Left kidney (tissue), 2 donors: ENCODE measurements around the gene GTSE1. TPM values are rescaled to one million over a fixed set of nuclear protein-coding genes. Genes with fewer than 3 reads are reported as not detected.

Source experiments
- DNase-seq: peaks from one replicate; pipeline ENCODE4 v3.0.0-alpha.2; 2013
- polyA plus RNA-seq: library from polyadenylated mRNA; unstranded; fragments of 120-200 nt; gene quantifications from one replicate; pipeline ENCODE4 v1.2.1, GENCODE V29; 2013; ENCODE audit not compliant: insufficient read length

Gene GTSE1
- polyA plus RNA-seq, 1 donor, result 25.2 TPM

DNA sequence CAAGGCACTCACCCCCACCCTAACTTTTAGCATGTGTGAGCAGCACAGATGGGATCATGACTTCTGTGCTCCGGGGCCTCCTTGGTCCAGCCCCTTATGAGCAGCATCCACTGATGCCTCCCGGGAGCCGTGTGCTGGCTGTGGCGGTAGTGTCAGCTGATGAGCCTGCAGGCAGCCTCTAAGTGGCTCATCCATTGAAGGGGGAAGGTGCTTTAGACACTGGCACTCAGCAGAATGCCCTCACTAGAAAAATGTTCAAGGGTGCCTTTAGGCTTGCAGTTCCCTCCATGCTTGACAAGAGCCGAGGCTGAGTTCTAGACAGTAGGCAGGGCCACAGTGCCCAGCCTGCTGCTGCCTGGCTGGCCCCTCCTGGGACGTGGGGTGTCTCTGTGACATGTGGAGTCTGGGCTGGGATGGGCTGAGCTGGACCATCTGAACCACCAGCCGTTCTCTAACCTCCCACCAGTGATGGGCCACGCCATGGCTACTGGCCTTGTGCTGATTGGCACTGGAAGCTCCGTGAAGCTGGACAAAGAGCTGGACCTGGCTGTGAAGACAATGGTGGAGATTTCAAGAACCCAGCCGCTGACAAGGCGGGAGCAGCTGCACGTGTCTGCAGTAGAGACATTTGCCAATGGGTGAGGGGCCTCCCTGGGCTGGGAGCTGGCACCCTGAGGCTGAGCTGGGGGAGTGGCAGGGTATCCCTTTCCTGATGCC is 23.1 kb upstream of the GTSE1 start:
- no peak for DNase-seq

DNA sequence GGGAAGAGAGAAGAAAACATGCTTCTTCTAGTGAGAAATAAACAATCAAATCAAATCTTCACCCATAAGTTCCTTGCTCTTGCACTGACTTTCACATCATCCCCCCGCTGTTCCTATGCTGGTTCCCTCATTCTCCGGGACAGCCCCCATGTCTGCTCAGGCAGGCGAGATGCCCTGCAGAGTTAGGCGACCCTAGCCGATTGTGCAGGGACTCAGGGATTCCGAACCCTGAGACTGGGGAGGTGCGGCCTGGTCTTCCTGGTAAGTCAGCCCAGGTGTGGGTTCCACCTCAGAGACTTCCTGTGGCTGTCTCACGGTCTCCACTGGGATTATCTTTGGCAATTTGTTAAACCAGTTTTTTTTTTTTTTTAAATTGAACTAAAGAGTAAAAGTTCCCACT is 22.3 kb upstream of the GTSE1 start:
- no peak for DNase-seq

DNA sequence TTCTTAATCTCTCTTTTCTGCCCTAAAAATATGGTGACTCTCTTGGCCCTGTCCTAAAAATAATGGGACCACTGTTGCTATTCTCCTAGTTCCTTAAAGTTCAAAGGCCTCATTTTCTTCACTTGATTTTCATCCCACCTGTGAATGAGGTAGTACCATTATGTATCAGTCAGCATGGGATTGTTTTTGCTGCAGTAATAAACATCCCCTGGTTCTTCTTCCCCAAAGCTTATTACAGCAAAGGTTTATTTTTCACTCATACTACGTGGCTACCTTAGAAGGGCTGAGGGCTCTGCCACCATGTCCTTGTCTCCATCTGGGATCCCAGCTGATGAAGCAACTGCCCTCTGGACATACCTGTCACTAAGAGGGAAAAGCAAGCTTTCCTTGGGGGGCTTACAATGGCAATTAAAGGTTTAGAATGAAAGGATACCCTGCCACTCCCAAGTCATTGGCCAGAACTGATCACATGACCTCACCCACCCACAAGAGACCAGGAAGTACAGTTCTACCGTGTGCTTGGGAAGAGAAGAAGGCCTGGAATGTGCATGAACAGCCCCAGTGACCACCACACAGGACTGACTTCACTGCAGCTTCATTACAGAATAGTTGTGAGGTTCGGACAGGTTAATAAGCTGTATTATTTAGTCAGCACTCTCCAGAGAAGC is 21.1 kb upstream of the GTSE1 start:
- no peak for DNase-seq

DNA sequence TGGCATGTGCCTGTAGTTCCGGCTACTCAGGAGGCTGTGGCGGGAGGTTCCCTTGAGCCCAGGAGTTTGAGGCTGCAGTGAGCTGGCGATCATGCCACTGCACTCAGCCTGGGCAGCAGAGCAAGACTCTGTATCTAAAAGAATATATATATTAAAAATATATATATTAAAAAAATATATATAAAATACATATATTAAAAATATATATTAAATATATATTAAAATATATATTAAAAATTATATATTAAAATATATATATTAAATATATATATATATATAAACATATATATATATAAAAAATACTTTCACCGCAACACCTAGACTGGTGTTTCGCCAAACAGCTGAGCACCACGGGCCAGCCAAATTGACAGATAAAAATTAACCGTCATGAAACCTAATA is 20.1 kb upstream of the GTSE1 start:
- no peak for DNase-seq

DNA sequence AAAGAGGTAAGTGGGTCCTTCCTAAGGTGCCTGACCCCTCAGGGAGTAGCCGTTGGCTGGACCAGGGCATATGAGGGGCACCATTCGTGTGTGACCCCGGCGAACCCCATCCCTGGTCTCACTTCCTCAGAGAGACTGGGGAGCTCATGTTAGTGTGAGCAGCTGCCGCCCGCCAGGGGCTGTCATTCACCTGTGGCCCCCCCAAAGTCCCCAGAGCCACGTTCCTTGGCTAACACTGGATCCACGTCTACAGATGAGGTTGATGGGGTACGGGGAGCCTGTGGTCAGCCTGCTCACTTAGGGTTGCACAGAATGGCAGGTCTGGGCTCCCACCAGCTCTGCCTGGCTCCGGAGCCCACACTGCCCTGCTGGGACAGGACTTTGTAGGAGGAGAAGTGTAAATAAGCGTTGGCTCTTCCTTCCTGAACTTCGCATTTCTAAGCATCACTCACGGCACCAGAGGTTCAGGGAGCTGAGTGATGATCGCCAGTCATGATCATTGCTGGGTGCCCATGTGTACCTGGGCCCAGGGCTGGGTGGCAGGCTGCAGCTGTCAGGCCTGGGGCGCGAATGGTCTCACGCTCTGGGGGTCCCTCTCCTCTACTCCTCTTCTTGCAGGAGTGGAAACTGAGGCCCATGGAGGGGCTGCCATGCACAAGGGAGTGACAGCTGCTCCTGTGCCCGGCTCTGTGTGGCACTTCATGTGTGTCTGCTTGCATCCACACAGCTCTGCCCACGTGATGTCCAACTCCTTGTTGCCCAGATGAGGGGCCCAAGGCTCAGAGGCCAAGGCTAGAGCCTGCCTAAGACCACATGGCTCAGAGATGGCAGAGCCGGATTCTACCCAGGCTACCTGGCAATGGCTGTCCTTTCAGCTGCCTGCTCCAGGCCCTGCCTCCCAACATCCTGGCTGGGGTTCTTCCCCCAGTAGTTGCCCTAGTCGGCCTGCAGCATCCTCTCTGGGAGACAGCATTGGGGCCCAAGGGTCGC is 17.7 kb upstream of the GTSE1 start:
- no peak for DNase-seq

DNA sequence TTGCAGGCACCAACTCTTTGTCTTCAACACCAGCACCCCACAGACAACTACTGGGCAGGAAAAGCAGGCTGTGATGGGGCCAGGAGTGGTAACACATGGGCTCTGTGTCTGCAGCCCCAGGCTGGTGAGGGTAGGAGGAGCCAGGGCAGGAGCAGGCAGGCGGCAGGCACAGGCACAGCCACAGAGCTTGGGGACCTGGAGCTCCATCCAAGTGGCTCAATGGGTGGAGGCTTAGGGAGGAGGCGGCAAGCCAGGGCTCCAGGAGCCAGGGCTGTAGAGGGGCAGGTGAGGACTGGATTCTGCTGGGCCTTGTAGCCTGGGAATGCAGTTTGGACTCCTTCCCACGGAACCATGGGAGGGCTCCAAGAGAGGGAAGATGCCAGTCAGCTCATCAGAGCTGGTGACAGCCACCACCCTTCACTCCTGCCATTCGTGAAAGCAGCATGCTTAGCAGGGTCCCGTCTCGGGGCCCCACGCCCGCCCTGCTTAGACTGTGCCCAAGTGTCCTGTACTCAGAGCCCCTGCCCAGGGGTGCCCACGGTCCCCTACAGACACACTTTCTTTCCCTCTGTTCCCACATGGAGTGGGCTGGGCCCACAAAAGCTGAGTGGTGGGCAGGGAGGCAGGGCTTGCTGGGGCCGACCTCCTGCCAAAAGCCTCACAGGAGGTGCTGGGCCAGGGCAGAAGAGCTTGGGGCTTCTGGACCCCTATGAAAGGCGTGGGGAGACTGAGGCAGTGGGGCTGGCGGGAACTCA is 16.4 kb upstream of the GTSE1 start:
- DNase-seq, result no peak

DNA sequence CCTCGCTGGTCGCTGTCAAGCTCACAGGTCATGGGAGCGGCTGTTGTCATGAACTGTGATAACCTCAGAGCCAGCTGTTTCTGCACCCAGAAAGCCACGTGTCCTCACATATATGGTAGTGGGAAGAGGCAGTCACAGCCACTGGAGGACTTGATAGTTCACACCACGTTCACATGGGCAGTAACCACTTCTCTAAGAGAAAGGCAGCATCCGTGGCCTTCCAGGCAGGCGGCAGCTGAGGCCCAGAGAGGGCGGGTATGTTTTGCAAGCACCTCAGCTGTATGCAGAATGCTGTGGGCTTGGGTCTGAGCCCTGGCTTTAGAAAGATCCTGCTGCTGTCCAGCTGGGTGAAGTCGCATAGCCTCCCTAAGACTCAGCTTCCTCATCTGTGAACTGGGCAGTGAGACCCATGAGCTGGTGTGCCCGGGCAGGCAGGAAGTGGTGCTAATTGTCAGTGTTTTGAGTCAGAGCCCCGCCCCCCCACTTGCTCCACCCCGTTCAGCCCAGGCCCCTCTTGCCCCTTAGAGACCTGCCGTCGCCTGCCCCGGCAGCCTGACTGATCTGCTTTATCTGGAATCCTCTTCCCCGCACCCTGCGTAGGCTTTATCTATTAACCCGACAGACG is 15.6 kb upstream of the GTSE1 start:
- DNase-seq, result no peak

DNA sequence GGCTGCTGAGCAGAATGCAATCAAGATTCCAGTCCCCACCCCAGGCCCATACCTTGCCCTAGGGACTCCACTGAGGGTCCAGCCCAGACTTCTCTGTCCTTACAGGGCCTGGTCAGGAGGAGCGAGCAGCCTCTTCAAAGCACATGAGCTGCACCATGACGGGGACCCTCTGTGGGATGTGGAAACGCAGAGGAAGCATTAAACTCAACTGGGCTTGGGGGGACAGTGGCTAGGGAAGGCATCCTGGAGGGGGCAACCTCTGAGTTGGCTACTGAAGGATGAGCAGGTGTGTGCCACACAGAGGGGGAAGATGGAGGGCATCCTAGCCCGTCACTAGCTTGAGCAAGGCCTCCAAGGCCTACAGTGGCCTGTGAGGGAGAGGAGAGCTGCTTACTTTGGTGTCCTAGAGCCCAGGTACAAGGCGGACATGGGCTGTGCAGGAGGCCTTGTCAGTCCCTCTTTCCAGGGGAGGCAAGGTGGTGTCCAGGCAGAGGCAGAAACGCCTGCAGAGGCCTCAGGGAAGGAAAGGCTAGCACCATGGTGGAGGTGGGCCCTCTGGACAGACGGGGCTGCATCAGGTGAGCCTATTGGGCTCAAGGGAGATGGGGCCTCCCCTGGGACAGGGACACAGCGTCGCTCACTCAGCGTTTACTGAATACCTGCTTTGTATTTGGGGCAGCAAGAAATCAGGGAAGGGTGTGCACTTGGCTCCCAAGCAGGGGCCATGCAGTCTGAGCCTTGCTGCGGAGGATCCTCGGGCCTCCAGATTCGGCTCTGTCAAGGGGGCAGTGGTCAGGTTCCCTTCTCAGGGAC is 14.6 kb upstream of the GTSE1 start:
- DNase-seq, result no peak

DNA sequence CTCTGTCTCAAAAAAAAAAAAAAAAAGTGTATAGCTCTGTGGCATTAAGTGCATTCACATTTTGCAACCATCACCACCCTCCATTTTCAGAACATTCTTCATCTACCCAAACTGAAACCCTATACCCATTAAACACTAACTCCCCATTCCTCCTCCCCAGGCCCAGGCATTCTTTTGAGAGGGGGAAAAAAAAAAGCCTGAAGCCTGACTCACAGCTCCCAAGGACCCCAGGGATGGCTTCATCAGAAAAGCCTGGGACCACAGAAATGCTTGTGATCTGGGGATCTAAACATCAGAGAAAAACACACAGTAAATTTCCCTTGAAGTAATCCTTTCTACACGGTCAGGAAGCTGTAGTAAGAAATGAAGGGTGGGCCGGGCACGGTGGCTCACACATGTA is 10.7 kb upstream of the GTSE1 start:
- no peak for DNase-seq

DNA sequence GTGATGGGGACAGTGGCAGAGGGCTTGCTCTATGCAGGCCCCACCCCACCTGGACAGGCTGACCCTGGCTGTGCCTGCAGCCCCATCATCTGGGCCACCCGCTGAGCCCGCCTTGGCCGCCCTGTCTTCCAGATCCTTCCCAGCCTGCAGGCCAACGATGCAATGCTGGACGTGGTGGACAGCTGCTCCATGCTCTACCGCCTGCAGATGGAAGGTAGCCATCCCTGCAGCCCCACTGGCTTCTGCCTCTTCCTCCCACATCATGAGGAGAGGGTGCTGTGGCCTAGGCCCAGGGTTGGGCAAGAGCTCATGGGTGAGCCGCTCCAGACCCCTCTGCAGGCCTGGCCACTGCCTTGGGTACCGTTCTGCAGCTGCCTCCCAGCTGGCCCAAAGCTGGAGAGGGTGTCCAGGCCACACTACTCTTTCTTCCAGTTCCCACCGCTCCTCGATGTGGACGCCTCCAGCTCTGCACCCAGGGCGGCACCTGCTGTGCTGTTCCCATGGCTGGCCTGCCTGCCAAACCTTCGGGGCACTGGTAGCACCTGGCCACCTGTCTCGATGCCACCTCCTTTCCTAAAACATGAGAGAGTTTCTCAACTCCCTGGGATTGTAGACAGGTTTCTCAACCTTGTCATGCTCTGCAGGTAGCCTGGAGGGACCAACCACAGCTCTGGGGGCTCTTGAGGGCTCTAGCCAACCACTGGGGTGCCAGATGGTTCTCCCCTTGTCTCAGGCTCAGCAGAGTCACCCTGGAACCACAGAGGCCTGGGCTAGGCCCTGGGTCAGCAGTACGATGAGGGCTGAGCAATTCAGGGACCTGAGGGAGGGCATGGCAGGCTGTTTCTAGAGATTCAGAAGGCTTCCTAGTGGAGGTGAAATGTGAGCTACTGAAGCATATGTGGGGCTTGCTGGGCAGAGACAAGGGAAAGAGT is 9.5 kb upstream of the GTSE1 start:
- no peak for DNase-seq

DNA sequence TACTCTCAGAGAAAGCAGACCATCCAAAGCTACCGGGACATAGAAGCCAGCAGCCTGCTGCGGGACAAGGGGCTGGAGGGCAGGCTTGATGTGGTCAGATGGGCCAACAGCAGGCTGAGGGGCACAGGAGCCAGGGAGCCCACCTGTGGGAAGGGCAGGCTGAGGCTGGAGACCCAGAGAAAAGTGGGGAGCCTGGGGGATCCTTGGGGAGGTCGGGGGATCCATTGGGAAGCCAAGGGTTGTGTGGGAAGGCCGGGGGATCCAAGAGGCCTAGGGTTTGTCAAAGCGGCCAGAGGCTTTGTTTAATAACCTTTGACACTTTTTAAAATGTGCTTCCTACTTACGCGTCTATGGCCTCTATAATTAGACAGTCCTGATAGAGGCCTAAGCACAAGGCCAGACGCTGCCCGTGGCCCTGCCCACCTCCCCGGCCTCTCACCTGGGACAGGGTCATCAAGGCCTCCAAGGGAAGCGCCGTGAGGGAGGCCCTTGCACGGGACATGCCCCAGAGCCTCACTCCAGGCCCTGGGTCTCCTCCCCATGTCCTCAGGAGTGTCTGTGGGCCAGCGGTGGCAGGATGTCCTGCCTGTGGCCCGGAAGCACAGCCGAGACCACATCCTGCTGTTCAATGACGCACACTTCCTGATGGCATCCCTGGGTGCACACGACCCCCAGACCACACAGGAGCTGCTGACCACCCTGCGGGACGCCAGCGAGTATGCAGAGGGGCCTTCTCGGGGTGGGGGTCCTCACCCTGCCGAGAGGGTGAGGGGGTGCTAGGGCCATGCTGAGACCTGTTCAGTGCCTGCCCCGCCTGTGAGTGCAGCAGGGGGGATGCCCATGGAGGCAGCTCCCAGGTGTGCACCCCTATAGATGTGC is 8.6 kb upstream of the GTSE1 start:
- DNase-seq, result no peak

DNA sequence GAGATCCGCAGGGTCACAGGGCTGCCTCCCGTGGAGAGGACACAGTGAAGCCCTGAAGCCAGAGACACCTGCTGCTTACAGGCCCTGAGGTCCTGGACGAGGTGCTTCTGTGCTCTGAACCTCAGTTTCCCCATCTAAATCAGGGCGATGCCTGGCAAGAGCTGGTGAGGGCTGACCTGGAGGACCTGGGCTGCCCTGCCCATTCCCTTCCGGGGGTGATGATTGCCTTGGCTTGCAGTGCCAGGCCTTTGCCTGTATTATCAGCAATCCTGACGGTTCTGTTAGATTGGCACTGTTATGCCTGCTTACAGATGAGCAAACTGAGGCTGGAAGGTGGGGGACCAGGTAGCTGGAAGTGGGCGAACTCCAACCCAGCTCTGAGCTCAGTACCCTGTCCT is 7.8 kb upstream of the GTSE1 start:
- DNase-seq, result no peak

DNA sequence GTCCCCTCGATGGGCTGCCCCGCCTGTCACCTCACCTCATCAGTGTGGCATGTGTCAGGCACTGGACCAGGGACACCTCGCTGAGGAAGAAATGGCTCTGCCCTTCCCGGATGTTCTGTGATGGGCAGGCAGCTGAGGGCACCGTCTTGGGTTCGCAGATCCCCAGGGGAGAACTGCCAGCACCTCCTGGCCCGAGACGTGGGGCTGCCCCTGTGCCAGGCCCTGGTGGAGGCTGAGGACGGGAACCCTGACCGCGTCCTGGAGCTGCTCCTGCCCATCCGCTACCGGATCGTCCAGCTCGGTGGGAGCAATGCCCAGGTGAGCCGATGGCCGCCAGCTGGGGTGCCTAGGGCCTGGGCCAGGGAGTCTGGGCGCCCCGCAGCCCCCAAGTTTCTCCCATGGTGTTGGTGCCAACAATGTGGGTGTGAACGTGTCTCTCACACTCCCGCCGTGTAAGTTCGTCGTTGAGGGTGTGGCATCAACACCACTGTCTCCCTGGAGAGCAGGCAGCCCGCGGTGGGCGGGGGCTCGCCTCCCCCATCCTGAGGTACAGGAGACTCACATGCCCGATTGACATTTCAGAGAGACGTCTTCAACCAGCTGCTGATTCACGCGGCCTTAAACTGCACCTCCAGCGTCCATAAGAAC is 7.3 kb upstream of the GTSE1 start:
- no peak for DNase-seq

DNA sequence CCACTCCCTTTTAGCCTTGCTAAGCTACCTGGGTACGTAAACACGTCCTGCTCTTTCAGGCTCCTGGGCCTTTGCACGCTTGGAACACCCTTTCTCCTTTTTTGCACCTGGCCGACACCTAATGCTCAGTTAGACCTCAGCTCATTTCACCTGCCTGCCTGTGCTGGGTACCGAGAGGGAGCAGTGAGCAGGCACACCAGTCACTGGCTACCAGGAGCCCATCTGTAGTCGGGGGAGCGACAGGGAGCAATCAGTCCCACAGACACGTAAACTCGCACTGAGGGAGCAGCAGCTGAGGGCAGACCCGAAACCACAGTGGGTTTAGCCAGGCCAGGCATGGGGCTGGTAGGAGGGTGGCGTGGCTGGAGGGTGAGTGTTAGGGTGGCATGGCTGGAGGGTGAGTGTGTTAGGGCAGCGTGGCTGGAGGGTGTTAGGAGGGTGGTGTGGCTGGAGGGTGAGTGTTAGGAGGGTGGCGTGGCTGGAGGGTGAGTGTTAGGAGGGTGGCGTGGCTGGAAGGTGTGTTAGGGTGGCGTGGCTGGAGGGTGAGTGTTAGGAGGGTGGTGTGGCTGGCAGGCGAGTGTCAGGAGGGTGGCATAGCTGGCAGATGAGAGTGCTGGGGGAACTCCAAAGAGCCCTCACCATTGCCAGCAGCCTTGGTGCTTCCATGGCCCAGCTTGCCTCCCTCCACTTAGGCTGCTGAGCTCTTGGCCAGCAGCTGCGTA is 6.4 kb upstream of the GTSE1 start:
- DNase-seq, result no peak

DNA sequence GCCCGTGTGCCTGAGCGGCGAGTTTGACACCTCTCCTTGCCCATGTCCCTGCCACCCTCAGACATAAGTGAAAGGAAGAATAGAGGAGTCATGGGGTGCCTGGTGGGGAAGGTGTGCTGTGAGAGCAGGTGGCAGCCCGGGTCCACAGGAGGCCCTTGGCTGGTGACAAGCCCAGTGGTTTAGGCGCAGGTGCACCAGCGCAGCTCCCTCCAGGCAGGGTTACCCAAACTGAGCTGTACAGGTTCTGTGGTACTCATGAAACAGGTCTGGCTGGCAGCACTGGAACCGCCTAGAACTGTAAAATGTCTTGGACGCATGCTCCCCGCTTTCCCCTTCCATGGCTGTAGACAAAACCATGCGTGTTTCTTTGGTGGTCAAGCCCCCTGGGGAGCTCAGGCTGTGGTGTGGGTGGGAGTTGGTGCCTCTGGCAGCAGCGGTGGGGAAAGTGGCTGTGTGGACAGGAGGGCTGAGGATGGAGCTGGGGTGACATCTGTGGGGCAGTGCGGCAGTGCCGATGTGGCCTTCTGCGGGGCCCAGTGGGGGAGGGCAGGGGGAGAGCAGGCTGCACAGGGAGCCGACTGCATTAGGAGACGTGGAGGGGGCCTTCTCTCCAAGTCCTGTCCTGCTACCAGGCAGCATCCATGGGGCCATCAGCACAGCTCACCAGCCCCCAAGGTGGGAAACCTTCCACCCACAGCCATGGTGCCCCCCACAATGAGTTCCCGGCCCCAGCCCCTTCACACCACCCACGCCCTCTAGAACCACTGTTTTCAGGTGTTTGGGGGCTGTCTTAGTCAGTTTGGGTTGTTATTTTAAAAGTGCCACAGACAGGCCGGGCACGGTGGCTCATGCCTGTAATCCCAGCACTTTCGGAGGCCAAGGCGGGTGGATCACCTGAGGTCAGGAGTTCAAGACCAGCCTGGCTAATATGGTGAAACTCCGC is 5.6 kb upstream of the GTSE1 start:
- no peak for DNase-seq

DNA sequence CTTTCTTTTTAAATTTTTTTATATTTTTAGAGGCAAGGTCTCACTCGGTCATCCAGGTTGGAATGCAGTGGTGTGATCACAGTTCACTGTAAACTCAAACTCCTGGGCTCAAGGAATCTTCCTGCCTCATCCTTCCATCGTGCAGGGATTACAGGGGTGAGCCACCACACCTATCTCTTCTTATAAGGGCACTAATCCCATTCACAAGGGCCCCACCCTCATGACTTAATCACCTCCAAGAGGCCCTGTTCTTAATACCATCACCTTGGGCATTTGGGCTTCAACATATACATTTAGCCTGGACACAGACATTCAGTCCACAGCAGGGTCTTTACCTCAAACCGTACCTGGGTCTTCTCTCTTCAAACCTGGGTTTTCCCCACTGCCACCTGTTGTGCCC is 4.5 kb upstream of the GTSE1 start:
- no peak for DNase-seq
